Stimulated activated CD4-positive, alpha-beta T cell treated with anti-CD3 and anti-CD28 coated beads, Interleukin-2, amount 100 ng/mL, for 24 hours (primary cell): ENCODE results near the gene RMDN2.
A peak's percentile ranks its signal among the peaks of the same experiment; 100 is the strongest.
"Not testable (repeated sequence)": the region's sequence is repeated elsewhere in the genome, so short reads cannot be mapped to it uniquely, and the experiment has no call there.

Experiments
- DNase-seq, 2 donors: peaks; one replicate each; pipeline ENCODE4 v3.0.0-alpha.2; 2020

Gene RMDN2

DNA sequence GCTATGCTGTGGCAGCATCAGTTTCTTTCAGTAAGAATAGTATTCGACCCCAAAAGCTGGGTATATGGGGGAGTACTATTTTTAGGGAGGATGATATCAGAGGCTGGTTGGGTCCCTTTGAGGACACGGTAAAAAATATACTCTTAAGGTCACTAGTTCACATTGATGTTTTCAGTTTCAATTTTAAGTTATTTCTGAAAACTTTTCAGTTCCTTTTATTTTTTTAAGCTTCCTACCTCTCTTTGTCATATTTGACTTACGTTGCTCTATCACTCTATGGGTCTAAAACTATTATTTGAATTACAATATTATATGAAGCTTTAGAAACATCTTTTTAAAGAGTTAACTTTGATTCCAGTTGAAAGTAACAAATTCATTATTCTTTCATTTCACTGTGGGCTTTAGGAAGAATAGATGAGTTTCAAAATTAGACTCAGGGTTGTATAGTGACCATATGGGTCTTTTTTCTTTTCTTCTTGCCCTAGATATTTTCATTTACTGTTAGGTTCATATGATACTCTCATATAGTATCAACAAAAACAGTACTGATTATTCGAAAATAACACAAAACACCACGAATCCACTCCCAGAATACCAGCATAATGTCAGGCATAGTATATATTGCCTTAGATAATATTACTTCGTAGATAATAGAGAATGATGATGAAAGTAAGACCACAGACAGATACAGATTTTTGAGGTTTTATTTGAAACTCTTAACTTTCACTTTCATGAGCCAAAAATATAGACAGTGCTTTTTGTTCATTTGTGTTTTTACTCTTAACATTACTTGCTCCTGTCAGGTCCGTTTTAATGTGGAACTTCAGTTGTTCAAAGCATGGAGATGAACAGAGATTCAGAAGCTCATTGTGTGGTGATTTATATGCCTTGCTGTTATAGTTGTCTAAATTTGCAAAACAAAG lies 9.8 kb downstream of the RMDN2 start:
- no peak for DNase-seq

GRCh38 chr2:37937568-37937967 lies 12.5 kb downstream of the RMDN2 start:
- DNase-seq: not testable (repeated sequence)

DNA sequence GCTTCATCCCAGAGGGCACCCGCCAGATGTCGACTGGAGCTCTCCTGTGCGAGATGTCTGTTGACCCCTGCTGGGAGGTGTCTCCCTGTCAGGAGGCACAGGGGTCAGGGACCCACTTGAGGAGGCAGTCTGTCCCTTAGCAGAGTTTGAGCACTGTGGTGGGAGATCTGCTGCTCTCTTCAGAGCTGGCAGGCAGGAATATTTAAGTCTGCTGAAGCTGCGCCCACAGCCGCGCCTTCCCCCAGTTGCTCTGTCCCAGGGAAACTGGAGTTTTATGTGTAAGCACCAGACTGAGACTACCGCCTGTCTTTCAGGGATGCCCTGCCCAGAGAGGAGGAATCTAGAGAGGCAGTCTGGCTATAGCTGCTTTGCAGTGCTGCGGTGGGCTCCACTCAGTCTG lies 16.2 kb downstream of the RMDN2 start:
- not testable (repeated sequence) for DNase-seq

DNA sequence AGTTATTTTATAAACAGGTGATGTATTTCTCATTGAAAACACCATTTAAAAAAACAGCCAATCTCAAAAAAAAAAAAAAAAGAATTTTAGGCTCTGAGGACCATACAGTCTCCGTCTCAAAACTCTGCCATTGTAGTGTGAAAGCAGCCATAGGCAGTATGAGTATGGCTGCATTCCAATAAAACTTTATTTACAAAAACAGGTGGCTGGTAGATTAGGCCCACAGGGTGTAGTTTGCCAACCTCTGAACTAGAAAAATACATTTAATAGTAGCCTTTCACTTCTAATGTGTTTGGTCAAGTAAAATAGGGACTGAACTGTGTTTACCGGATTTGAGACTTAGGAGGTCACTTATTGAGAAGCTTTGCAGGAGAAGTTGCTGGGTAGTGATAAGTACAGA lies 19.2 kb downstream of the RMDN2 start:
- DNase-seq: no peak

DNA sequence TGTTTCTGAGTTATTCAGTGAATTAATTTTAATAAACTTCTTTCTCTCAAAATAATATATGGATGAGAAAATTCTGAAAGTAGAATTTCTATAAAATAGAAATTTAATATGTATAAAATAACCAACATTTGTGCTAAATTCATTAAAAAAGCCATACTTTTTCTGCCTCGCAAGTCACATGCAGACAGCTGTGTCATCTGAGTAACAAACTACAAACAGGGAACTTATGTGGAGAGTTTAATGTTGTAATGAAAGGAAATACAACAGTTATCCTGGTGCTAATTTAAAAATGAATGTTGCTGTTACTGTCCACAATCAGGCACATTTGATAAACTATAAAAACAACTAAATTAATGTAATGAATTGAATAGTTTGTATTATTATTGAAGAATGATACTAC lies 22.2 kb downstream of the RMDN2 start:
- no peak for DNase-seq

DNA sequence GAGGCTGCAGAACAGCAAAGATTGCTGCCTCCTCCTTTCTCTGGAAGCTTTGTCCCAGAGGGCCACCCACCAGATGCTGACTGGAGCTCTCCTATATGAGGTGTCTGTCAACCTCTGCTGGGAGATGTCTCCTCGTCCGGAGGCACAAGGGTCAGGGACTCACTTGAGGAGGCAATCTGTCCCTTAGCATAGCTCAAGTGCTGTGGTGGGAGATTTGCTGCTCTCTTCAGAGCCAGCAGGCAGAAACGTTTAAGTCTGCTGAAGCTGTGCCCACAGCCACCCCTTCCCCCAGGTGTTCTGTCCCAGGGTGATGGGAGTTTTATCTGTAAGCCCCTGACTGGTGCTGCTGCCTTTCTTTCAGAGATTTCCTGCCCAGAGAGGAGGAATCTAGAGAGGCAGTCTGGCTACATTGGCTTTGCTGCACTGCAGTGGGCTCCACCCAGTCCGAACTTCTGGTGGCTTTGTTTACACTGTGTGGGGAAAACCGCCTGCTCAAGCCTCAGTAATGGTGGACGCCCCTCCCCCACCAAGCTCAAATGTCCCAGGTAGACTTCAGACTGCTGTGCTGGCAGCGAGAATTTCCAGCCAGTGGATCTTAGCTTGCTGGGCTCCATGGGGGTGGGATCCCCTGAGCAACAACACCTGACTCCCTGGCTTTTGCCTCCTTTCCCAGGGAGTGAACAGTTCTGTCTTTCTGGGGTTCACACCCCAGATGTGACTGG lies 37.1 kb downstream of the RMDN2 start:
- DNase-seq: not testable (repeated sequence)

- DNase-seq: not testable (repeated sequence)
Measured at GRCh38 chr2:37962740-37963121, 37.6 kb downstream of the RMDN2 start.

DNA sequence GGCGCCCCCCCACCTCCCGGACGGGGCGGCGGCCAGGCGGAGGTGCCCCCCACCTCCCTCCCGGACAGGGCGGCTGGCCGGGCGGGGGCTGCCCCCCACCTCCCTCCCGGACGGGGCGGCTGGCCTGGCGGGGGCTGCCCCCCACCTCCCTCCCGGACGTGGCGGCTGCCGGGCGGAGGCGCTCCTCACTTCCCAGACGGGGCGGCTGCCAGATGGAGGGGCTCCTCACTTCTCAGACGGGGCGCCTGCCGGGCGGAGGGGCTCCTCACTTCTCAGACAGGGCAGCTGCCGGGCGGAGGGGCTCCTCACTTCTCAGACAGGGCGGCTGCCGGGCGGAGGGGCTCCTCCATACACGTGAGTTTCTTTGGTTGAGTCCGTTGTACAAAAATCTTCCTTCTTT lies 38.8 kb downstream of the RMDN2 start:
- not testable (repeated sequence) for DNase-seq

DNA sequence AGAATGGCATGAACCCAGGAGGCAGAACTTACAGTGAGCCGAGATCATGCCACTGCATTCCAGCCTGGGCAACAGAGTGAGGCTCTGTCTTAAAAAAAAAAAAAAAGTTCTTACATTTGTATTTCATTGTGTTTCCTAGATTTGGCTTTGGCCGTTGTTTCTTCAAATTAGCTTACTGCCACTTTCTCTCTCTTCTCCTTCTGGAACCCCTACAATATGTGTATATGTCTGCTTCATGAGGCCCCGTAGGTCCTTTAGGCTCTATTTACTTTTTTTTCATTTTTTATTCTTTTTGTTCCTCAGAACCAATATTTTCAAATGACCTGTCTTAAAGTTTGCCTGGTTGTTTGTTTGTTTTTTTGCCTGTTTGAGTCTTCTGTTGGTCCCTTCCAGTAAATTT lies 41.2 kb downstream of the RMDN2 start:
- DNase-seq: no peak

GRCh38 chr2:37969731-37970130 lies 44.6 kb downstream of the RMDN2 start:
- no peak for DNase-seq

- DNase-seq: no peak
Measured at GRCh38 chr2:37971971-37972370, 46.9 kb downstream of the RMDN2 start.

- DNase-seq: no peak
Measured at GRCh38 chr2:37973615-37974353, 48.7 kb downstream of the RMDN2 start.

DNA sequence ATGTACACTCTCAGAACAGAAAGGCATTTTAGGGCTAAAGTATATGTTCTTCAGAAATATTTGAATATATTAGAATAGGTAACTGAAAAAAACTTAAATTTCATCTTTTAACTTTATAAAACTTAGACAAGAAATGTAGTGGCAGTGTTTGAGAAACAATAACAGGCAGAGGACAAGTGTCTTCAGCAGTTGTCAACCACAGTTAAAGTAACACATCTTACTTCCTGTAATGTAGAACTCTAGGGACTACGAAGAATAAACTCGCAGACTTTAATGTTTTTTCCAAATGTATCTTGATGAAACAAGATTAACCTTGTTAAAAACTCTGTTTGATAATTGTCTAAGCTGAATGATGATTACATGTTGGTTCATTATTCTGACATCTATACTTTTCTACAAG lies 50.7 kb downstream of the RMDN2 start:
- DNase-seq: no peak

DNA sequence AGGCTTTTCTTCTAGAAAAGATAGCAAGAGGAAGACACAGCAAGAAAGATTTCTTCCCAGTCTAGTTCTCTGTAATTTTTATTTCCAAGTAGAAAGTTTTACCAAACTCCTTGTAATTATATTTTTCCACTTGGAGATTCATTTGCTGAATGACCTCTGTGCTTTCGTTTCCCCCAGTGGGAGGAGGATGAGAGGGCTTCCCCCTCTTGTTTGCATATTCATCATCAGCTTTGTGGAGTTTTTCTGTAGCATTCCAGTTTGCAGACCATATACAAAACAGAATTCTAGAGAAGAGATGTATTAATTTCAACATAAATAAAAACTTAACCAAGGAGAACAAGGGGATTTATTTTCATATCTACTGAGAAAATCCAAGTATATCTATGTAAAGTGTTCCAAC lies 51.3 kb downstream of the RMDN2 start:
- DNase-seq: no peak

DNA sequence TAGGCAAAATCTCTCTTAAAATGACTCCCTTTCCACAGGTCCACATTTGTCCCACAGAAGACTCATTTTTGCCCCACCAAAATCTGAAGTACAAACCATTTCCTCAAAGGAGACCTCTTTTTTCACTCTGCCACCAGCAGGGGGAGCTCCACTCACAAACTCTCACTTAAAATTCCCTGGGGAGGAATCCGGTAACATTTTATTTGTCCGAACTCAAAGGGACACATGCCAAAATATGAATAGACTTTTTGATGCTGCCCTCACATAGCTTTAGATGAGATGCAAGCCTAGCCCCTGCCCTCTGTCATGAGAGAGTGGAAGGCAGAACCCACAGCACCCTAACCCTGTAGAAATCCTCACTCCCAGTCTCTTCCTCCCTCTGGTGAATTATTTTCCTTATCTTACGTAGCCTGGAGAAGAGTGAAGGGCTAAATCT lies 57.1 kb downstream of the RMDN2 start:
- peak; percentile 72 to 75 for DNase-seq

- no peak for DNase-seq
Measured at GRCh38 chr2:37982847-37983246, 57.8 kb downstream of the RMDN2 start.

GRCh38 chr2:37983719-37984118 lies 58.6 kb downstream of the RMDN2 start:
- no peak for DNase-seq

DNA sequence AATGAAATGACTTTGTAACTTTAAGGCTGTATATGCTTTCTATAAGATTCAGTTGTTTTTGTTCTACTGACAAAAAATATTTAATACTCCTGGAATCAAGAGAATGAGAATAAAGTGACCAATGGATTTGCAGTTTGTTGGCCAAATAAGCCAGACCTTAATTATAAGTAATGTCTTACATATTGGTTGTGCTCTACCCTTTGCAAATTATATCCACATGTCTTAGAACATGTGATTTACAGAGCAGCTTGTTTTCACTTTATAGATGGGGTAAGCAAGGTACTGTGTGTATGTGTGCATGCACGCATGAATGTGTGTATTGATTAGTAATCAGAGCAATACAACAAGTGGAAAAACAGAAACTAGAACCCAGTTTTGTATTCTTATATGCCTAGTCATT lies 59.1 kb downstream of the RMDN2 start:
- DNase-seq: no peak

DNA sequence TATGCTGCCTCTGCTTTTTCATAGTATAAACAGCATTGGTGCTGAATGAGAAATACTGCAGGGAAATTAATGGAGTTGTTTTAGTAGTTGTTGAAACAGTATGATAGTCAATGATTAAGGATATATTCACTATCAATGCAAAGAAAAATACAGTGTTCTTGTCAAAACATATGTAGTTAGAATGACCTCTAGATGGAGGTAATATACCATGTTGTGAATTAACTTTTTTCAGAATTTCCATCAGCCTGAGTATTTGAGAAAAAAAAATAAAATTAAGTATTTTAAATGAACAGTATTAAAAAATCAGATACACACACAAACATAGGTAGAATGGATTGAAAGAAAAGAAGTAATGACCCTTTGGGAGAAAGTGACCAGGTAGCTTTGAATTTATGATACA lies 59.5 kb downstream of the RMDN2 start:
- DNase-seq: no peak

DNA sequence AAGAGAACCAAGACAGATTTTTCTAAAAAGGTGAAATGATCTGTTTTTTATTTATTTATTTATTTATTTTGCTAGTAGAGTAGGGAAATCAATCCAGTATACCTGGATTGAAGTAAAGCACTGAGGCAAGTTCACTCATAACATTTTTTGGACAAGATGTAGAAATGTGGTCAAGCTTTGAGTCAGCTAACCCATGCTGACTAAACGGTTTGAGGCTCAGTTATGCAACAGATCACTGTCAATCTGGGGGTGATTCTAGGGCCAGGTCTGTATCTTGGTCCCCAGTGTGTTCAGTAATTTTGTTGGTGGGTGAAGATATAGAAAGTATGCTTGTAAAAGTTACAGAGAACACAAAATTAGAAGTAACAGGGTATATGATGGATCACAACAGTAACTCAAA lies 60.2 kb downstream of the RMDN2 start:
- no peak for DNase-seq

GRCh38 chr2:37987098-37987775 lies 62.1 kb downstream of the RMDN2 start:
- no peak for DNase-seq

DNA sequence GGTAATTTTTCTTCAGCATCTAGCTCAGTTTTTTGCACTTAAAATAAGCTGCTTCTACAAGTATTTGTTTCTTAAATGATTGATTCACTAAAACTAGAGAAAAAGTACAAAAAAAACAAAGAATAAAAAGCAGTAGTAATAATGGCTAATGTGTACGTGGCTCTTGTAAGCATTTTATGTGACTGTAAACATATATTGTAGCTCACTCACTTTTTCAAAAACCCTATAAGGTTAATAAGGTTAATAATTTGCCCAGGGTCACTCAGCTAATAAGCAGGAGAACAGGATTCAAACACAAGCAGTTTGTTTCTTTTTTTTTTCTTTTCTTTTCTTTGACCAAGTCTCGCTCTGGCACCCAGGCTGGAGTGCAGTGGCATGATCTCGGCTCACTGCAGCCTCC lies 67.5 kb downstream of the RMDN2 start:
- no peak for DNase-seq

DNA sequence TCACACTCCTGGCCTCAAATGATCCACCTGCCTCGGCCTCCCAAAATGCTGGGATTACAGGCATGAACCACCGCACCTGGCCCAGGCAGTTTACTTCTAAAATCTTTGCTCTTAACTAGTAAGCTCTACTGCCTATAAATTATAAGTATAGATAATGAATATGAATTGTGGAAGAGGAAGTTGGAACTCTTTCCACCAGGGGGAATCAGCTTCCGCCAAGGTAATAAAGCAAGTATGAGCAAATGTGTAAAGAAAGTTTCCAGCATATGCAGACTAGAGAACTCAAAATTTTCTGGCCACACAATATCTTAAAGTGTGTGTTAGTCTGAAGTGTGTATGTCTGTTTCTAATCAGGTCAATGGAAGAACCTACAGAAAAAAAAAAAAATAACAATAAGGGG lies 68.1 kb downstream of the RMDN2 start:
- DNase-seq: no peak
